ENCODE results near the gene RAB40AL.

RAB40AL gene

GRCh38 chrX:102979536-102979935 is 42.5 kb downstream of the RAB40AL start:
- in situ Hi-C loops (cut with MboI; ENCODE audit: low sequenced_read_pairs): no loop called here

GRCh38 chrX:102983205-102983604 is 46.1 kb downstream of the RAB40AL start:
- in situ Hi-C loops (cut with MboI; ENCODE audit: low sequenced_read_pairs): no loop called here

DNA sequence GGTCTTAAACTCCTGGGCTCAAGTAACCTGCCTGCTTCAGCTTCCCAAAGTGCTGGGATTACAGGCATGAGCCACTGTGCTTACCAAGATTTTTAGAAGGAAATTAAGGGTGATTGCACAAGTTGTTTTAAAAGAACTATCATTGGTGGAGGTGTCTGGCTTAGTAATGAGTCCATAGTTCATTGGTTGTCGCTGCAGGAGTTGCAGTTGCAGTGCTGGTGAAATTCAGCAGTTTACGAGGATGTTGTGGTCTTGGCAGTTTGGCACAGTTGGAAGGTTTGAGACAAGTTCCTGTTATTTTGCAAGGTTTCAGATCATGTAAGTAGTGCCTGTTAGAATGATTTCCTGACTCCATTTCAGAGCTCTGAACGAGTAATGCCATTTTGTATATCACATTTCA is 48.1 kb downstream of the RAB40AL start:
- in situ Hi-C loops (cut with MboI; ENCODE audit: low sequenced_read_pairs): no loop called here
